Measurements from ENCODE around the gene SDK2.

The SDK2 gene

GRCh38 chr17:73650617-73651200, 6.5 kb upstream of the SDK2 start:
- no peak for DNase-seq (ENCODE audit: low read depth)

GRCh38 chr17:73650140-73650539, 5.9 kb upstream of the SDK2 start:
- DNase-seq (ENCODE audit: low read depth), result no peak

GRCh38 chr17:73648974-73649373, 4.7 kb upstream of the SDK2 start:
- DNase-seq (ENCODE audit: low read depth), result no peak

- no peak for DNase-seq (ENCODE audit: low read depth)
Observed at GRCh38 chr17:73648543-73648820, 4.2 kb upstream of the SDK2 start.

DNA sequence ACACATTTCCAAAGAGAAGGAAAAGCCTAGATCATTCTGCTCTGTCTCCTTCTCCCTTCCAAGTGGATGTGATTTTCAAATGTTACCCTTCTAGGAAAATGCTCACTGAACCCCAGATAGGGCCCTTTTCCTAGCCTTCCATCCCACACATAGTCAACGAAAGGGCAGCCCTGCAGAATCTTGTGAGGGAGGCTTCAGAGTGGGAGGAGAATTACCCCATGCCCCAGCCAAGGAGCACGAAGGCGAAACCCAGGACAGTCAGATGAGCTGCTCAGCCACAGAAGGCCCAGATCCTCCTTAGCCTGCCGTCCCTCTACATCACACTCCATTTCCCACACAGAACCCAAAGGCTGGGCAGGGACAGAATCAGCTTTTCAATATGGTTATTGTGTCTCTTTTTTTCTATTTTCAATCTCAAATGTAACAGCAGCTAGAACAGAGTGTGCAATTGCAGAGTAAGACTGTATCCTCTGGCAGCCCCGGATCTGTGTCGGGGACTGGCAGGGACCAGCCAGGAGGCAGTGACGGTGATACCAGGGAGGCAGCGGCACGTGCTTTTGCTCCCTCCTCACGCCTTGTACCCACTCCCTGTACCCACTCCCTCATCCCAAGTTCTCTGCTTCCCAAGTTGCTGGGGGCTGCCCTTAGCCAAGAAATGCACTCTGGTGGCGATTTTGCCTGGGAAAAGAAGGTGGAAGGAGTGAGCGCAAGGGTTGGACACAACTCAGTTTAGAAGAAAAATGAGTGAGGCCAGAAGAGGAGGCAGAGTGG, 3.7 kb upstream of the SDK2 start:
- DNase-seq (ENCODE audit: low read depth), result no peak

DNA sequence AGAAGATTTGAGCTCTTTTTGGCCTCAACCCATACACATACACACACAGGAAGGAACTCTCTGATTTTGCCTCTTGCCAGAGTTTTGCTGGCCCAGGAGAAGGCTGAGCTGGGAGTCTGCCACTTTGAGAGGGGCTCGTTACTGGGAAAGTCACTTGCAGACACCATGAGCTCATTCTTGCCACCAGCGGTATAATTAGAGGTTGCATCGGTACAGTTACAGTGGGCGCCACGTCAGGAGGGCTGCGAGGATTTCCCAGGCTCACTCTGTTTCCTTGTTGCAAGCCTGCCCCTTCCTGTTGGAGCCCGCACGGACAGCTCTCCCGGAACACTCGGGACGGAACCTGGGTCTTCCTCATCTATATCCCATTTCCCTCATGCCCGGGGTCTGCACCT, 3.1 kb upstream of the SDK2 start:
- DNase-seq (ENCODE audit: low read depth), result no peak

DNA sequence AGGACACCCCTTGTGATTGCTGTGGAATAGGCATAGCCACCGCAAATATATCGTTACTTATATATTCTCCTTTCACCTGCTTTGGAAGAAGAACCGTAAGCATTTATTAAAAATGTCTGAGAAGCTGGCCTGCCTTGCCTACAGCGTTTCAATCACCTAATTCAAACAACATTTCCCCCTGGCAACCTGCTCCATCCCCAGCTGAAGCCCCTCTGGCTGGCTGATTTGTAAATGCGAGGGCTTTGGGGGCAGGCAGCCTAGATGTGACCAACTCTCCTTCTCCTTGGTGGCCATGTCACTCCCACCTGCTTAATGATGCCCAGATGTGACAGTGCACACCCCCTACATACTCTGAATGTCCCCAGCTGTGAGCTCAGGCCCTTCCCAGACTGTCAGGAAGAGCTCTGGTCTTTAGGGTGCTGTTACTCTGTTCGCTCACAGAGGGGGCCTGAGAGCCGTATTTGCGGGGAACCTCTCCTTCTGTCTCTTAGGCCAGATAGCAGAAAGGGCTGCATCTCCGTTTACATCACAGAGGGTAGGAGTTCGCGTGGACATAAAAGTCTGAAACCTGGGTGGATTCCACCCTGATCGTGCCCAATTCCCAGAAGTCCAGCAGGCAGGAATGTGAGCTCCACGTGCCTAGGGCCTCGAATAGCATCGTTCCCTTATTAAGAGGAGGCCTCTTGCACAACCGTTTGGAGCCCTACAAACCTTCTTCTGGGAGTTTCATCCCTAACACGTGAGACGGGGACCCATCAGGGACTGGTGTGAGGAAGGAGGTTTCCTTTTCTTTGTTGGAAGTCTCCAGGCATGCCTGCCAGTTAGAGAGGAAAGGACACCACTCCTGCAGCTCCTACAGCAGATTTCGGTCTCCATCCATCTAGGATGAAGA, 2.4 kb upstream of the SDK2 start:
- no peak for DNase-seq (ENCODE audit: low read depth)

- peak; percentile 6 for DNase-seq (ENCODE audit: low read depth)
Observed at GRCh38 chr17:73645050-73645871, 1.0 kb upstream of the SDK2 start.

DNA sequence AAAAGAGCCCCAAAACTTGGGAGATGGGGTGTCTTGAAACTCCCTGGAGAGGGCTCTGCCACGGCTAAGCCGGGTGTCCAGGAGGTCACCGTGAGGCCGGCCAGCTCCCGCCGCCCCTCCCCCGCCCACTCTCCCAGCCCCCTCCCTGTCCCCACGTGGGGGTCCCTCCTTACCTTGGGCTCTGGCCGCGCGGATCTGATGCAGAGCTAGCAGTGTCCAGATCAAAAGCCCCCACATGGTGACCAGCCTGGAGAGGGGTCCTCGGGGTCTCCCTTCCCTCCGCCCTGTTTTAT, 447 bp downstream of the SDK2 start:
- DNase-seq (ENCODE audit: low read depth), result no peak

- DNase-seq (ENCODE audit: low read depth), result no peak
Observed at GRCh38 chr17:73643001-73643851, 1.0 kb downstream of the SDK2 start.

DNA sequence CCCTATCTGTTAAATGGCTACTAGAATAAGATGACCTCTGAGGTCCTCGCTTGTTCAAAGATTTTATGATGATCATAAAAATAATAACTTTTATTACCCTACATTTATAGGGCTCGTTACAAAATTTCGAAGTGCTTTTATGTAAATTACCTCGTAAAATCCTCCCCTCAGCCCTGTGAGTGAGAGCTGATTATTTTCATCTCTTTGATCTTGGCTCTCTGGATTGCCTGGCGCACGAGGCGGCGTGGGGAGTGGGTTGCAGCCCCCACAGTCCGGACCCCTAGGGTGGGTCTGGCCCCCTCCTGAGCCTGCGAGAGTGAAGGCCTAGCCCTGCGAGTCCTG, 1.6 kb downstream of the SDK2 start:
- no peak for DNase-seq (ENCODE audit: low read depth)

- DNase-seq (ENCODE audit: low read depth), result no peak
Observed at GRCh38 chr17:73641826-73642600, 2.2 kb downstream of the SDK2 start.

GRCh38 chr17:73640691-73641090, 3.6 kb downstream of the SDK2 start:
- no peak for DNase-seq (ENCODE audit: low read depth)

DNA sequence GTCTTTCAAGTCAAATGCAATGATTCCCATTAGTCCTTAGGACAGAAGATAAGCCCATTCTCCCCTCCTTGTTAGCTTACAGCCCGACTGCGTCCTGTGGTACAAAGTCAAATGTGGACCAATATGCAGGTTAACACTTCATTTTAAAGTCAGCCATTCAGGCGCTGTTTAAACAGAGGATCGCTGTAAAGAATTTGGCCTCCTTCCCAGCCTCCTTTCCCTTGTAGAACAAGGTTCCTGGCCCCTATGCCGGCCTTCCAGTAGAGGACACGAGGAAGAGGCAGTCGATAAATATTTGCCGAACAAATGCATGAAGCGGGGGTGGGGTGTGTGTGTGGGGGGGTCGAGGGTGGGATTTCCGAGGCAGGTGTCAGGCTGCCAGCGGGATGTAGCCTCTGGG, 4.3 kb downstream of the SDK2 start:
- DNase-seq (ENCODE audit: low read depth), result no peak

DNA sequence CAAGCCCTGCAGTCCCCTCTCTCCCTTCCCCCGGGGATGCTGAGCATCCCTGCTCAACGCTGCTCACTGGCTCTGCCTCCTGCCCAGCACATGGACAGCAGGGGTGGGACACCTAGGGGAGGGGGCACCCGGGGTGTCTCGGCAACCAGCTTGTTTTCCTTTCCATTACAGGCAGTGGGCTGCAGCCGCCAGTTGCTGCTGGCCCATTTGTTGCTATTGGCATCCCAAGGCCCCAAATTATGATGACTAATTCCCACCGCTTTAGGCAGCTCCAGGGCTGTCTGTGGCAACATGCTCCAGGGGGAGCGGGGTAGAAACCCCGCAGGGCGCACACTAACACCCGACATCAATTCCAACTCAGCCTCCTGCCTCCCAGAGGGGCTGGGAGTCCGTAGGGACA, 4.9 kb downstream of the SDK2 start:
- DNase-seq (ENCODE audit: low read depth), result no peak

DNA sequence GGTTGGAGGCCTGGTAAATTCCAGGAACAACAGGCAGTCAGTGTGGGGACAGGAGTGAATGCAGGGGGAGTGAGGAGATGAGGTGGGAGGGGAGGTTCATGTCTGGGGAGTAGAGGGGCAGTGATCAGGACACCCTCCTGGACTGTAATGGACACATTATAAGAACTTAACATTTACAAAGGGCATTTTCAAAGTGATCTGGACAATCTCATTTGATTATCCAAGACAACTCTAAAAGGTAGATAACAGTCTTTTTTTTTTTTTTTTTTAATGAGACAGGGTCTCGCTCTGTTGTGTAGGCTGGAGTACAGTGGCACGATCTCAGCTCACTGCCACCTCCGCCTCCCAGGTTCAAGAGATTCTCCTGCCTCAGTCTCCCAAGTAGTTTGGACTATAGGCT, 5.7 kb downstream of the SDK2 start:
- no peak for DNase-seq (ENCODE audit: low read depth)

- no peak for DNase-seq (ENCODE audit: low read depth)
Observed at GRCh38 chr17:73637866-73638265, 6.4 kb downstream of the SDK2 start.

- no peak for DNase-seq (ENCODE audit: low read depth)
Observed at GRCh38 chr17:73635101-73635817, 9.0 kb downstream of the SDK2 start.

- DNase-seq (ENCODE audit: low read depth), result no peak
Observed at GRCh38 chr17:73634629-73635028, 9.6 kb downstream of the SDK2 start.

DNA sequence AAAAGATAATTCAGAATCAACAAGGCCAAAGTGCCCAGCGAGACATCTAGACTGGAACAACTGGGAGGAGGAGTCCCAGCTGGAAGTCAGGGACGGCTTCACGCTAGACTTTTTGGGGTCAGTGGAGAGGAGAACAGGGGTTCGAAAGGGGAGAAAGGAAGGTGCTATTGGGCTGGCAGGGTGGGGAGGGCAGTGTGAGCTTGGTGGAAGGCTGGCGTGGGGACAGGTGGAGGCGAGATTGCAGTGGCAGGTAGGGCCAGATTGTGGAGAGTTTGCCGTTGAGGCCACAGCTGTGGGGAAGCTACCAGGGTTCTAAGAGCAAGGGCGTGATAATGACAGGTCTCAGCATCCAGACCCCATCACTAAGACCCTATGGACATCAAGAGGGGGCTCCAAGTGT, 10.5 kb downstream of the SDK2 start:
- no peak for DNase-seq (ENCODE audit: low read depth)

Data from amniotic epithelial cell (primary cell).